GM23338 (cell line): ENCODE measurements around the gene UBL3. TPM values are rescaled to one million over a fixed set of nuclear protein-coding genes. Genes with fewer than 3 reads are reported as not detected.
A peak's percentile ranks its signal among the peaks of the same experiment; 100 is the strongest.

Experiments used
- ATAC-seq: fragments of 200-7000 bp; cut with Tn5 transposase; 3 replicates; pipeline ENCODE4 v1.9.1; 2020
- DNase-seq: peaks from one replicate; pipeline ENCODE4 v3.0.0-alpha.2; 2015; ENCODE audit warnings: low spot score
- H2AFZ ChIP-seq: fragments of 200-600 bp; sonication (generic); 2 replicates; pipeline ENCODE4 v1.8.0; 2016; ENCODE audit warnings: antibody characterized with exemption, mild to moderate bottlenecking, moderate library complexity
- H3F3A ChIP-seq: fragments of 200-600 bp; sonication (generic); replicated peaks from 2 replicates; pipeline ENCODE4 v1.8.0; 2017; ENCODE audit warnings: antibody characterized with exemption, mixed run types, low read depth
- H3K27ac ChIP-seq: fragments of 200-600 bp; sonication (generic); 2 replicates; pipeline ENCODE4 v1.6.1; 2016; ENCODE audit warnings: low read depth
- H3K27me3 ChIP-seq: fragments of 200-600 bp; sonication (generic); 2 replicates; pipeline ENCODE4 v1.8.0; 2016; ENCODE audit warnings: mild to moderate bottlenecking, mixed run types, moderate library complexity; ENCODE audit not compliant: insufficient read depth
- H3K36me3 ChIP-seq: fragments of 200-600 bp; sonication (generic); 2 replicates; pipeline ENCODE4 v1.8.0; 2016; ENCODE audit warnings: mild to moderate bottlenecking; ENCODE audit not compliant: insufficient read depth
- H3K4me1 ChIP-seq: fragments of 200-600 bp; sonication (generic); 2 replicates; pipeline ENCODE4 v1.8.0; 2016; ENCODE audit warnings: mild to moderate bottlenecking, moderate library complexity; ENCODE audit not compliant: insufficient read depth
- H3K4me2 ChIP-seq: fragments of 200-600 bp; sonication (generic); 2 replicates; pipeline ENCODE4 v1.7.1; 2017; ENCODE audit warnings: mixed run types
- H3K4me3 ChIP-seq: fragments of 200-600 bp; sonication (generic); 2 replicates; pipeline ENCODE4 v1.6.1; 2016; ENCODE audit warnings: mixed run types
- H3K79me2 ChIP-seq: fragments of 200-600 bp; sonication (generic); replicated peaks from 2 replicates; pipeline ENCODE4 v1.8.0; 2017; ENCODE audit warnings: mild to moderate bottlenecking; ENCODE audit not compliant: insufficient read depth
- H3K9me2 ChIP-seq: fragments of 200-600 bp; sonication (generic); 2 replicates; pipeline ENCODE4 v1.8.0; 2017; ENCODE audit not compliant: insufficient read depth
- H4K20me1 ChIP-seq: fragments of 200-600 bp; sonication (generic); replicated peaks from 2 replicates; pipeline ENCODE4 v1.8.0; 2017; ENCODE audit warnings: mild to moderate bottlenecking; ENCODE audit not compliant: insufficient read depth
- H3K27ac Mint-ChIP-seq: 2 replicates; pipeline ENCODE4 v1.8.0; 2020; ENCODE audit warnings: inconsistent platforms, mild to moderate bottlenecking, moderate library complexity, mixed read lengths
- H3K27me3 Mint-ChIP-seq: 3 replicates; pipeline ENCODE4 v1.8.0; 2022; ENCODE audit warnings: low read depth, mild to moderate bottlenecking, moderate library complexity, mixed read lengths, inconsistent platforms; ENCODE audit not compliant: insufficient read depth, poor library complexity
- H3K36me3 Mint-ChIP-seq: 3 replicates; pipeline ENCODE4 v1.8.0; 2021; ENCODE audit warnings: low read depth, mild to moderate bottlenecking, inconsistent platforms, moderate library complexity, mixed read lengths
- H3K4me1 Mint-ChIP-seq: 3 replicates; pipeline ENCODE4 v1.8.0; 2020; ENCODE audit warnings: mild to moderate bottlenecking, inconsistent platforms, mixed read lengths
- H3K4me3 Mint-ChIP-seq: 3 replicates; pipeline ENCODE4 v1.8.0; 2021; ENCODE audit warnings: moderate library complexity, mild to moderate bottlenecking, inconsistent platforms, mixed read lengths
- H3K9me3 Mint-ChIP-seq: 3 replicates; pipeline ENCODE4 v1.8.0; 2020; ENCODE audit warnings: moderate library complexity, mild to moderate bottlenecking, inconsistent platforms, mixed read lengths
- CREB1 ChIP-seq: fragments of 250-450 bp; sonication (Bioruptor Pico); IDR thresholded peaks from 2 replicates; pipeline ENCODE4 v1.5.0; 2020; ENCODE audit warnings: low read depth, mild to moderate bottlenecking, moderate library complexity
- CTCF ChIP-seq, 2 experiments: fragments of 200-600 bp in 1 of 2; sonication (generic) in 1 of 2; conservative IDR thresholded peaks; 2 replicates each; pipeline versions ENCODE4 v1.5.1 to v1.6.1; 2016 to 2017; ENCODE audit warnings: antibody characterized with exemption in 2 of 2, low read depth in 2 of 2, mild to moderate bottlenecking in 2 of 2, moderate library complexity in 1 of 2
- ETS1 ChIP-seq: IDR thresholded peaks from 2 replicates; pipeline ENCODE4 v1.6.1; 2016; ENCODE audit warnings: antibody characterized with exemption
- EZH2phosphoT487 ChIP-seq: fragments of 200-600 bp; sonication (generic); IDR thresholded peaks from one replicate; pipeline ENCODE4 v1.8.1; 2018; ENCODE audit warnings: antibody characterized with exemption; ENCODE audit not compliant: unreplicated experiment
- REST ChIP-seq: IDR thresholded peaks from one replicate; pipeline ENCODE4 v1.6.1; 2018; ENCODE audit warnings: antibody characterized with exemption; ENCODE audit not compliant: unreplicated experiment
- STAT1 ChIP-seq: IDR thresholded peaks from one replicate; pipeline ENCODE4 v1.6.1; 2016; ENCODE audit warnings: antibody characterized with exemption; ENCODE audit not compliant: unreplicated experiment
- ZNF462 ChIP-seq: fragments of 250-450 bp; sonication (Bioruptor Pico); IDR thresholded peaks from 2 replicates; pipeline ENCODE4 v1.5.0; 2020; ENCODE audit warnings: mild to moderate bottlenecking, moderate library complexity
- polyA plus RNA-seq: library from polyadenylated mRNA; unstranded; fragments of >200 nt; fragmentation: Nextera tagmentation; extraction: Ambion mirVana; gene quantifications from 2 replicates; pipeline ENCODE4 v1.2.1, GENCODE V29; 2016
- total RNA-seq: library from RNA; depleted of rRNA; stranded (reverse); fragments of >200 nt; shearing (Covaris generic); gene quantifications from 2 replicates; pipeline ENCODE4 v1.2.3, GENCODE V29; 2014

The UBL3 gene
- total and polyA plus RNA-seq, 2 experiments from 2014 or later, result 9.7 to 21.1 TPM

GRCh38 chr13:29802621-29803020, 47.8 kb downstream of the UBL3 start (continued):
- no peak for TF ChIP-seq ZNF462
- TF ChIP-seq ETS1, result no peak
- no peak for TF ChIP-seq CREB1 (CRISPR knock-in tag)
- no peak for TF ChIP-seq EZH2phosphoT487
- no peak for TF ChIP-seq STAT1

- no peaks in the 10 kb centered on the region for H3K9me3 Mint-ChIP-seq
- no peaks in the 10 kb centered on the region for H3F3A ChIP-seq
- peak; percentile 33 for DNase-seq
- no peak overlapping the region; the same call in 2 of the 3 replicates for H3K4me3 Mint-ChIP-seq
- peaks cover 81% of the 10 kb centered on the region for H3K79me2 ChIP-seq
- H3K4me3 ChIP-seq, result no peak overlapping the region
- H3K27ac Mint-ChIP-seq, result peak overlapping the region; percentile 78; the same call in 1 of the 2 replicates
- H3K36me3 Mint-ChIP-seq, result no peaks in the 10 kb centered on the region
- H3K4me2 ChIP-seq, result peak overlapping the region; percentile 35; the same call in 1 of the 2 replicates
- H3K27me3 Mint-ChIP-seq, result peaks cover 1% of the 10 kb centered on the region
- H4K20me1 ChIP-seq, result no peaks in the 10 kb centered on the region
- TF ChIP-seq CTCF (conservative IDR thresholded peaks at IDR 0.05; ENCODE audit: low read depth in 2 of 2) (peak in 1 of 2 experiments; percentile 26; a peak in 1 of 4 replicates), REST (no peak)
- H3K27ac ChIP-seq, result no peak overlapping the region
- H3K27me3 ChIP-seq, result no peaks in the 10 kb centered on the region
- H2AFZ ChIP-seq, result no peak overlapping the region
- H3K4me1 ChIP-seq, result peaks cover 36% of the 10 kb centered on the region
- H3K4me1 Mint-ChIP-seq, result peaks cover 15% of the 10 kb centered on the region
- no peaks in the 10 kb centered on the region for H3K36me3 ChIP-seq
- peak; percentile 55 for ATAC-seq
- no peaks in the 10 kb centered on the region for H3K9me2 ChIP-seq
Observed at GRCh38 chr13:29801737-29802305, 48.6 kb downstream of the UBL3 start.
